PC-3 (cell line): ENCODE measurements around the gene MED13L. TPM values are rescaled to one million over a fixed set of nuclear protein-coding genes. Genes with fewer than 3 reads are reported as not detected.
A peak's percentile ranks its signal among the peaks of the same experiment; 100 is the strongest.

Experiments used
- ATAC-seq: fragments of 200-7000 bp; cut with Tn5 transposase; 2 replicates; pipeline ENCODE4 v1.9.1; 2020; ENCODE audit warnings: mild to moderate bottlenecking, moderate library complexity
- BruUV-seq: library from RNA; stranded (reverse); fragments of 400-500 nt; replicated peaks from 2 replicates; lab custom pipeline; 2021; lab: Mats Ljungman, UMichigan
- CTCF ChIA-PET: fragments of 300-600 bp; sonication (Branson Sonifier 250); formaldehyde crosslinking; loops from one replicate; lab custom pipeline; 2022; ENCODE audit warnings: antibody characterized with exemption; lab: Charles Lee
- POLR2A ChIA-PET: fragments of 300-600 bp; sonication (Branson Sonifier 250); formaldehyde crosslinking; loops from one replicate; lab custom pipeline; 2022; ENCODE audit warnings: antibody characterized with exemption; ENCODE audit not compliant: unreplicated experiment; lab: Charles Lee
- DNase-seq: peaks from one replicate; pipeline ENCODE4 v3.0.0-alpha.2; 2015
- H2AFZ ChIP-seq: fragments of 300-600 bp; sonication (generic); 2 replicates; pipeline ENCODE4 v1.6.0; 2016; ENCODE audit warnings: antibody characterized with exemption, low read length
- H3F3A ChIP-seq: fragments of 300-600 bp; sonication (generic); one replicate; pipeline ENCODE4 v1.6.0; 2017; ENCODE audit warnings: antibody characterized with exemption, low read length, control low read depth, mild to moderate bottlenecking; ENCODE audit not compliant: unreplicated experiment
- H3K27ac ChIP-seq: fragments of 300-600 bp; sonication (generic); 2 replicates; pipeline ENCODE4 v1.5.1; 2016; ENCODE audit warnings: mild to moderate bottlenecking, low read length
- H3K27me3 ChIP-seq: fragments of 300-600 bp; sonication (generic); 2 replicates; pipeline ENCODE4 v1.6.1; 2016; ENCODE audit warnings: low read length, mixed read lengths
- H3K36me3 ChIP-seq: fragments of 300-600 bp; sonication (generic); 2 replicates; pipeline ENCODE4 v1.6.1; 2016; ENCODE audit warnings: low read depth, mixed run types, low read length, mixed read lengths
- H3K4me1 ChIP-seq: fragments of 300-600 bp; sonication (generic); 2 replicates; pipeline ENCODE4 v1.5.1; 2016; ENCODE audit warnings: low read length; ENCODE audit not compliant: insufficient read depth
- H3K4me2 ChIP-seq: fragments of 300-600 bp; sonication (generic); 2 replicates; pipeline ENCODE4 v1.6.0; 2016; ENCODE audit warnings: low read length
- H3K4me3 ChIP-seq: fragments of 300-600 bp; sonication (generic); 2 replicates; pipeline ENCODE4 v1.5.1; 2016; ENCODE audit warnings: mild to moderate bottlenecking, low read length, mixed read lengths
- H3K79me2 ChIP-seq: fragments of 300-600 bp; sonication (generic); 2 replicates; pipeline ENCODE4 v1.6.1; 2017; ENCODE audit warnings: low read length, mixed read lengths
- H3K9ac ChIP-seq: fragments of 300-600 bp; sonication (generic); 2 replicates; pipeline ENCODE4 v1.6.0; 2016; ENCODE audit warnings: mild to moderate bottlenecking, low read length
- H3K9me2 ChIP-seq: fragments of 300-600 bp; sonication (generic); replicated peaks from 2 replicates; pipeline ENCODE4 v1.6.1; 2016; ENCODE audit warnings: mixed run types, low read length, mixed read lengths
- H3K9me3 ChIP-seq: fragments of 300-600 bp; sonication (generic); 2 replicates; pipeline ENCODE4 v1.6.1; 2016; ENCODE audit warnings: low read length, mixed read lengths
- H4K20me1 ChIP-seq: fragments of 300-600 bp; sonication (generic); 2 replicates; pipeline ENCODE4 v1.6.1; 2016; ENCODE audit warnings: low read length, mixed read lengths
- CTCF ChIP-seq: fragments of 300-600 bp; sonication (generic); conservative IDR thresholded peaks from 2 replicates; pipeline ENCODE4 v1.5.1; 2017; ENCODE audit warnings: antibody characterized with exemption, low read depth, mild to moderate bottlenecking, low read length
- EZH2 ChIP-seq: fragments of 300-600 bp; sonication (generic); IDR thresholded peaks from one replicate; pipeline ENCODE4 v1.6.1; 2017; ENCODE audit warnings: antibody characterized with exemption, mild to moderate bottlenecking, low read length; ENCODE audit not compliant: unreplicated experiment
- EZH2phosphoT487 ChIP-seq: fragments of 300-600 bp; sonication (generic); IDR thresholded peaks from 2 replicates; pipeline ENCODE4 v1.6.1; 2018; ENCODE audit warnings: mild to moderate bottlenecking, antibody characterized with exemption, low read length, borderline replicate concordance
- intact Hi-C: fragments of 100-400 bp; cut with micrococcal nuclease; formaldehyde crosslinking; loops from 2 replicates; pipeline ENCODE4 v1.9.0; 2023
- total RNA-seq: library from RNA; depleted of rRNA; stranded (reverse); fragments of >200 nt; gene quantifications from 2 replicates; pipeline ENCODE4 v1.2.3, GENCODE V29; 2014

MED13L gene
- total RNA-seq, 1 experiment from 2014 or later: 61.2 TPM

GRCh38 chr12:115975411-115975810 is 302.1 kb downstream of the MED13L start:
- Histone ChIP-seq H3K4me1 (no peaks in the 10 kb centered on the region), H3K36me3 (peaks cover 47% of the 10 kb centered on the region), H3K27ac (no peak overlapping the region), H3K4me2 (no peak overlapping the region), H3K27me3 (no peaks in the 10 kb centered on the region), H3K79me2 (no peaks in the 10 kb centered on the region), H3K4me3 (no peak overlapping the region), H2AFZ (no peak overlapping the region), H3K9ac (no peak overlapping the region), H4K20me1 (no peaks in the 10 kb centered on the region), H3K9me2 (no peaks in the 10 kb centered on the region), H3K9me3 (no peaks in the 10 kb centered on the region), H3F3A (no peaks in the 10 kb centered on the region)
- BruUV-seq: no TSS peak
- intact Hi-C loops: no loop called here
- ATAC-seq (no peak), DNase-seq (no peak)
- ChIA-PET CTCF (no interaction called here), POLR2A (no interaction called here)
- no peak for TF ChIP-seq EZH2phosphoT487
- no peak for TF ChIP-seq EZH2
- TF ChIP-seq CTCF: no peak

- no peaks in the 10 kb centered on the region for H3K4me1 ChIP-seq
- H3K79me2 ChIP-seq: no peaks in the 10 kb centered on the region
- H3K9me3 ChIP-seq: no peaks in the 10 kb centered on the region
- DNase-seq: no peak
- no peak overlapping the region for H3K27ac ChIP-seq
- H3K9me2 ChIP-seq: no peaks in the 10 kb centered on the region
- ATAC-seq: peak; percentile 18; the same call in 1 of the 2 replicates
- no peak overlapping the region for H3K4me3 ChIP-seq
- TF ChIP-seq EZH2 (no peak), CTCF (no peak), EZH2phosphoT487 (no peak)
- no peak overlapping the region for H3K4me2 ChIP-seq
- H3F3A ChIP-seq: no peaks in the 10 kb centered on the region
- H3K9ac ChIP-seq: no peak overlapping the region
- no peaks in the 10 kb centered on the region for H4K20me1 ChIP-seq
- ChIA-PET CTCF (no interaction called here), POLR2A (no interaction called here)
- peaks cover 49% of the 10 kb centered on the region for H3K36me3 ChIP-seq
- H2AFZ ChIP-seq: no peak overlapping the region
- intact Hi-C loops: no loop called here
- BruUV-seq: no TSS peak
- H3K27me3 ChIP-seq: no peaks in the 10 kb centered on the region
Measured at GRCh38 chr12:115973968-115974724, 303.3 kb downstream of the MED13L start.

GRCh38 chr12:115973066-115973465 is 304.4 kb downstream of the MED13L start:
- Histone ChIP-seq H3K27ac (no peak overlapping the region), H3K9me3 (no peaks in the 10 kb centered on the region), H3K36me3 (peaks cover 52% of the 10 kb centered on the region), H3F3A (no peaks in the 10 kb centered on the region), H3K4me2 (no peak overlapping the region), H3K79me2 (no peaks in the 10 kb centered on the region), H3K4me1 (no peaks in the 10 kb centered on the region), H3K9ac (no peak overlapping the region), H4K20me1 (no peaks in the 10 kb centered on the region), H3K4me3 (no peak overlapping the region), H2AFZ (no peak overlapping the region), H3K9me2 (no peaks in the 10 kb centered on the region), H3K27me3 (no peaks in the 10 kb centered on the region)
- DNase-seq (no peak), ATAC-seq (no peak)
- BruUV-seq: no TSS peak
- ChIA-PET CTCF (interaction anchor here (0.5 kb wide), 1 partner anchor 1314 kb away, joined by 3 read pairs; no protein-coding TSS in a partner anchor), POLR2A (interaction anchor here (0.6 kb wide), 1 partner anchor 223 kb away, joined by 4 read pairs; no protein-coding TSS in a partner anchor)
- TF ChIP-seq EZH2phosphoT487: no peak
- TF ChIP-seq EZH2: no peak
- no peak for TF ChIP-seq CTCF
- intact Hi-C loops: no loop called here
